Vagina (tissue), 2 donors: ENCODE measurements around the gene CES5A.

ENCODE experiments used
- CTCF ChIP-seq, 3 experiments: fragments of 450-650 bp in 2 of 3; fragments of 200-600 bp in 1 of 3; sonication (generic) in 1 of 3; IDR thresholded peaks; one replicate each; pipeline ENCODE4 v1.5.1; 2017 to 2019; ENCODE audit warnings: antibody characterized with exemption in 3 of 3, mild to moderate bottlenecking in 2 of 3, moderate library complexity in 2 of 3
- POLR2A ChIP-seq, 2 donors: fragments of 450-650 bp; IDR thresholded peaks; one replicate each; pipeline ENCODE4 v1.6.1; 2017; ENCODE audit warnings: antibody characterized with exemption in 2 of 2, mild to moderate bottlenecking in 2 of 2, moderate library complexity in 2 of 2
- POLR2AphosphoS5 ChIP-seq, 2 donors: sonication (generic); formaldehyde crosslinking; IDR thresholded peaks; one replicate each; pipeline ENCODE4 v1.9.0; 2017; ENCODE audit warnings: antibody characterized with exemption in 2 of 2, mild to moderate bottlenecking in 2 of 2, low read depth in 1 of 2; ENCODE audit not compliant: insufficient read depth in 1 of 2

DNA sequence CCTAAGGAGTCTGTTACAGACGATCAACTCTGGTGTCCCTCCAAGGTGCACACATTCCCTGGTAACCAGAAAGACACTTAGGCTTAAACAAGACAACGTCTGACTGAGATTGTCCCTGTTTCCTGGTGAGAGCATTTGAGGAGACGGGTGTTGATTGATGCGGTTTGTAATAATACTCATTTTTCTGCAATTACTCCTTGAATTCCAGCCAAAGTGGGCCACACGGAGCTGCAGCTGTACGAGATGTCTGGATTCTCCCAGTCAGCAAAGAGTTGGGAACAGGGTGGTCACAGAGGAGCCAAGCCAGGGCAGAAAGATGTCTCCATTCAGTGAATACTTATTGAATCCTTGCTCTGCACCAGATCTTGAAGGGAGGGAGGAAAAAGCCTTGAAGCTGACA, 30.9 kb upstream of the CES5A start:
- no peak for TF ChIP-seq CTCF (IDR thresholded peaks at IDR 0.05)
- no peak for TF ChIP-seq POLR2AphosphoS5 (IDR thresholded peaks at IDR 0.05; ENCODE audit: insufficient read depth in 1 of 2, low read depth in 1 of 2)
- no peak for TF ChIP-seq POLR2A (IDR thresholded peaks at IDR 0.05)
